NCI-H2171 treated with DMSO at 0.1 percent for 48 hours (cell line): ENCODE data around the gene ANG.
"Not testable (repeated sequence)": the region's sequence is repeated elsewhere in the genome, so short reads cannot be mapped to it uniquely, and the experiment has no call there.

Experiments used
- DNase-seq: peaks from one replicate; lab custom pipeline; 2025; lab: John Stamatoyannopoulos, UW

Gene ANG

DNA sequence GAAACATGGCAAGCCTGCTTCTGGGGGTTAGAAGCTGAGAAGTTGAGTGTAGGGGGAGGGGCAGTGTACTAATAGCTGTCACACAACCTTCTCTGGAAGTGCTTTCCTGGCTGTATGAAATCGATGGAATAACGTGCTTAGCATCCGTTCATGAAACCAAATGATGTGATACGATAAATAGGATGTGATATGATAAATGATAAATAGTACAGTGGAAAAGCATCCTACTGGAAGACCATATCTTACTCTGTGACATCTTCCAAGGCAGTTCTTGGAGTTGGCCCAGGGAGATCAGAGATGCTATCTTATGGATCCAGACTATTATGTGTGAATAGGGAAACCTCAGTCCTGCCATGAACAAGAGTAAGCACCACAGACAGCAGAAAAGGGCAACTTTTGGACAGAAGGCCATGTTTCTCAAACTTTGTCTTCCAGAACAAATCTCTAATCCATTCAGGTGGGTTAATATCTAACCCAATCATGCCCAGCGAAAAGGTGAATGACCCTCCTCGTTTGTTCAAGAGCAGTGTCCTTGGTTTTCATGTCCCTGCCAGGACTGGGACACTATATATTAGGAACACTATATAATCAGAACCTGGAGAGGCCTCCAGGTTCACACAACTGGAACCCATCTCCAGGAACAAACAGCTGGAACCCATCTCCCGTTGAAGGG, at the start of gene ANG:
TSS of gene ANG (plus strand) at position 598 of the 673 bp plus-strand sequence. CDS start 4,801 bp downstream, outside the sequence.
- DNase-seq, result no peak

DNA sequence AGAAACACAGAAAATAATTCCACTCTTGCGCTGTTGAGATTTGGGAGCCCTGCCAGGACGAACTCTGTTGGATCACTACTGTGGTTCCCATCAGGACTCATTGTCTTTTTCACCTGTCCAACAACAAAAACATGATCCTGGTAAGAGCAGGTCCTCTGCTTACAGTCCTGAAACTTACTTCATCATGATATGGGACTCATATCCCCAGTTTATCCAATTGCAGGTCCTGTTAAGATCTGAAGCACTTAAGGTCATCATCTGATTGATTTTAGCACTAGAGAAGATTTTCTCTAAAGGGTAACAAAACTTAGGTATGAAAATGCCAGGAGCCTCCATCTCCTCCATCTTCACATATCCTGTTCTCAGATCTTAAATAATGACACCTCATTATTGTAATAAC, 47.0 kb upstream of the ANG start, which contains the start of gene OR6S1:
TSS of gene OR6S1 (minus strand) at position 101 of the 400 bp plus-strand sequence. CDS start at position 101, 0 bp downstream.
- DNase-seq, result no peak

DNA sequence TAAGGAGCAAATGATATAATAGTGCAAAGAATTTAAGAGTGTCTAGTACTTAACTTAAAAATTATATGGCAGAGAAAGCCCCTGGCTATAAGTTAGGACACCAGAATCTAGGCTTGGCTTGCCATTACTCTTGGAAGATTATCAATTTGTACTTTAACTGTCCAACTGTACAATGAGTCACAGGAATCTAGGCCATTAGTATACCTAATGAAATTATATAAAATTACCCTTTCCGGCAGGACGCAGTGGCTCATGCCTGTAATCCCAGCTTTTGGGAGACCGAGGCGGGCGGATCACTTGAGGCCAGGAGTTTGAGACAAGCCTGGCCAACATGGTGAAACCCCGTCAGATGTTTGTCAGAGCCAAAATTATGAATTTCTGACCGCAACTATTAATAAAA, 46.4 kb upstream of the ANG start:
- no peak for DNase-seq

DNA sequence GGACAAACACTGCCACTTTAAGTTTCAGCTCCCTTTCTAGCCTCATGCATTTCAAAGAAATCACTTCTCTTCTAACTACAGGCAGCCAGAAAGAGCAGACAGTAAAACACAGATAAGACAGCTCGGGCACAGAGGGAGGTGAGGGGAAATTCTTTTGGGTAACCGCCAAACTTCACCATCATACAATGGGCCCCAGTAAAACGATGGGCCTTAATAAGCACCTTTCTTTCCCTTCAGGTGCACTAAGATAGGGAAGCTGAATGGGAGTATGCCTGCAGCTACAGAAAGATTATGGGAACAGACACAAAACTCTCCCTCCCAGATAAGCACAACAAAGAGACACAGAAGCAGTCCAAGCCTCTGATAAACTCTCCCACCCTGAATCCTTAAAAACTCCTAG, 45.8 kb upstream of the ANG start:
- not testable (repeated sequence) for DNase-seq

DNA sequence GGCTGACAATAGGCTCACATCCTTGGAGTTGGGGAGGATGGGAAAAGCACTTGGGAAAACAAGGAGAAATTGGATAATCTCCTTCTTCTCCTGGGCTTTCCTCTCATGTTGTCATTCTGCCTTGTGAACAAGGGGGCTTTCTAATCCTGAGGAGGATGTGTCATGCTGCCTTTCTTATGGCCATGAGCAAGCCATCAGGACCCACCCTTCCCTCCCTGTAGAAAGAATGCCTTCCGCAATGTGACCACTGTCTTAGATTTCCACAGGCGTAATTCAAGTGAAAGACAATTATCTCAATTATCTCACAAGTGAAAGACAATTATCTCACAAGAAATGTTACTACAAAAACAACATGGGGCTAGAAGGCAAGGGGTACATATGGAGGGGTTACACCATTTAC, 44.0 kb upstream of the ANG start:
- DNase-seq, result no peak

DNA sequence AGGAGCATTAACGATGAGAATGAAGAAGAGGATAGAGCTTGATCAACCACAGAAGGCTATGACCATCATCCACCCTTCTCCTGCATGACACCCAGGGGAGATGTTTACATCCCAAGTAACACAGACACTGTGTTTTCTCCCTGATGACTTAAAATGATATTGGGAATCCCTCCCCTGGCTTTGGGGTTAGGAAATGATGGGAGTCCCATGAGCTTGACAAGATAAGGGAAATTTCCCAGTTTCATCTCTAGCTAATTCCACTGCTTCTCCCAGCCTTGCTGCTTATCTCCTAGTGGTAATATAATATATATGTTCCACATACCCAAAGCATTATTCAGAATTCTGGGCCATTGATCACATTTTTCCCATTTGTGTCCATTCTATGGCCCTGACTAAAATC, 43.1 kb upstream of the ANG start:
- no peak for DNase-seq

DNA sequence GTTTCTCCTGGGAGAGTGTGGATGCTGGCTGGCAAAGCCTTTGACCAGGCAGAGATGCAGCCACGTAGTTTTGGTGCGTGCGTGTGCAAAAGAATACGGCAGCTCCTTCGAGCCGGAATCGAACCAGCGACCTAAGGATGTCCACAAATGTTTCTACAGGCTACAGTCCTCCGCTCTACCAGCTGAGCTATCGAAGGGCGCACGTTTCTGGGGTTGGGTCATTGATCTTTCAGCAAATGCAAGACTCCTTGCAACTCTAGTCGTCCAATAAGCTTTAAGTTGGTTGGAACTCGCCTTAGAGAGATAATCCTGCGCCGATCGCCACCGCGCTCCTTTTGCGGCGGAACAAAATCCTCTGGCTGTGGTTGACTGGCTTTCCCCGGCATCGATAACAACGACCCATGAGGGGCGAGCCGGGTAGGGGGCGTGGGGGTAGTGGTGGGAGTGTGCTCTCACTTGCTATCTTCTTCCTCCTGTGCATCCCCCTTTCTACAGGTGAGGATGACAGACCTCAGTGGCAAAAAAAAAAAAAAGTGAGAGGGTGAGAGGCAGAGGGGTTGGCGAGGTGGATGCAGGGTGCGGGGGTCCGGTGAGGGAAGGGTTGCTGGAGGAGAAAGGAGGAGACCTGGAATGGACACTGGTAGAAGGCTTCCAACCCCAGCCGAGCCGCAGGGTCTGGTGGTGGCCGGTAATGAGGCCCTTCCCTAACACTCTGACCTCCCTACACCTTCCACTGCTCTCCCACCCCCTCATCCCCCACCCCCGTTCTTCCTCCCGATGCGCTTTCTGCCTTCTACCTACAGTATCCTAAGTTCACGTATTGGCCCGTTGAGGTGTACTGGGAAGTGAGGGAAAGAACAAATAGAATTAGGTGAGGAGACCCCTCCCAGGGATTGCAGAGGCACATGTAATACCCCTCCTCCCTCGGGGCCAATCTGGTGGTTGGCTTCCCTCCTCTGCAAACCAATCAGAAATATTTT, 35.3 kb upstream of the ANG start:
- no peak for DNase-seq

DNA sequence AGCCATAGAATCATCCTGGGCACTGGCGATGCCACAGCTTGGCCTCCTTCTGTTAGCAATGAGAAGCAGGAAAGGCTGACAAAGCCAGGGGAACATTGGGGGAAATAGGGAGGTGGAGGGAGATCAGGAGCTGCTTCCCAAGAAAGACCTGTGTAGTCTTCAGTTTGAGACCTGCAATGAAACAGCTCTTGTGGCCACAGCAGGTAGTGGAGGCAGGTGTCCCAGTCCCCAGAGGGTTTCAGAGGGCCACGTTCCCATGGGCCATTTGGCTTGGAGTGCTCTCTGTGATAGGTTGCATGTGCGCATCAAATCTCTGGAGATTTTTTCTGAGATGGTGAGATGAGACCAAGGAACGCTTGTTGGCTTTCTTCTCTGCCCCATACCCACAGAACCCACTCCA, 32.7 kb upstream of the ANG start:
- no peak for DNase-seq

DNA sequence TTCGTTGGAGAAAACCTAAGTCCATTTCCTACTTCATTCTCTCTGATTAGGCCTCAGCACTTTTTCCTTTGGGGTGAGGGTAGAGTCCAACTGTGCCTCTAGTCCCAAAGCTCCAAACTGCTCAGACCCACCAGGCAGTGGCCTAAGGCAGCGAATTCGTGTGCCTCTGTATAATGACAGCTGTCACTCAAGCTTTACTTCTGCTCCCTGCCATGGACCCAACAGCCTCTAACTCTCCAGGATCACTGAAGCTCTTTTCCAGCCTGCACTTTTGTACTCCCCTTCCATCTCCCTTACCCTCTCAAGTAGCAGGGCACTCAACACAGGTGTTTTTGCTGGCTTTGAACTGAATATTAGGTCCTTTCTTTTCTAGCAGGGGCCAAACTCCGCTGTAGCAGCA, 32.3 kb upstream of the ANG start:
- DNase-seq, result no peak

DNA sequence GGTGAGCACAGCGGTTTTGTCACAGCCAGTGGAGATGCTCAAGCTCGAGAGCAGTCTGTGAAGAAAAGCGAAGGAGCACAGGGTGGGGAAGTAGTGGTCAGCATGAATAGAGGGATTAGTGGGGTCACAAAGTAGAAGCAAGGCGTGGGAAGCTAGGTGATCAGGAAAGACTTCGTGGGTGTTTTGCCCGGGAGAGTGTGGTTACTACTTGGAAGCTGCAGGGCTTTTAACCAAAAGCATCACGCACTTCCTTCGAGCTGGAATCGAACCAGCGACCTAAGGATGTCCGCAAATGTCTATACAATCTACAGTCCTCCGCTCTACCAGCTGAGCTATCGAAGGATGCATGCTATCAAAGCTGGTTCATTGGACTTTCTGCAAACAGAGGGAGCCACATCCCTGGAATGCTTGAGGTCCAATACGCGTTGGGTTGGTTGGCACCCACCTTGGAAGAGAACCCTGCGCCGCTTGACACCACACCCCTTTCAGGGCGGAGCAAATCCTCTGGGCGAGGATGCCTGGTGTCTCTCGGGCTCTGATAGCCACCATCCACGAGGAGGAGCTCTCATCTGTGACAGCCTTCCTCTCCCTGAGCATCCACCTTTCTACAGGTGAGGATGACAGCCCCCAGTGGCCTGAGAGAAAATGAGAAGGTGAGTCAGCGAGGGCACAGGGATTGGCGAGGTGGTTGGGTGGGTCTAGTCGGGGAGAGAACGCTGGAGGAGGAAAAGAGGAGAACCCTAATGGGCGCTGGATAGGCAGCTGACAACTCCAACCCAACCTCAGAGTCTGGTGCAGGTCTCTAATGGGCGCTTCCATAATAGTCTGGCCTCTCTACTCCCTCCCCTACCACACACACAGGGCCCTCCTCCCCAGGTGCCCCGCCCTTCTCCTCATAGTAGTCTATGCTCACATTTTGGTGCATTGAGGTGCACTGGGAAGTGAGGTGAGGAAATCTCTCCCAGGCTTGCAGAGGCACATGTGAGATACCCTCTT, 31.1 kb upstream of the ANG start:
- DNase-seq, result no peak

DNA sequence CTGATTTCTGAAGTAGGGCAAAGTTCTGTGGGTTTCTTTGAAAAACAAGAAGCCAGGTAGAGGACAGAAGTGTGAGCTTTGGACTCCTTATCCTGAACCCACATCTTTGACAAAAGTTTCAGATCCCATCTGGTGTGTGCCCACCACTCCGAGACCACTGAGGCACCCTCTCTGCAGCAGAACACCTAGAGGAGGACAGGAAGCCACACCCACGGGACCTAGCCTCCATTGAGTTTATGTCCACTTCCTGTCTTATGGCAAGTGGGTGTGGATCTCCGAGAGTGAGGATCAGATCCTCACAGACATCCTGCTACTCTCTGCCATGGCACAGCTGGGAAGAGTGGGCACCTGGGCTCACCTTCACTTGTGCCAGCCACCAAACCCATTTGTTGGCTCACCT, 30.3 kb upstream of the ANG start:
- no peak for DNase-seq

DNA sequence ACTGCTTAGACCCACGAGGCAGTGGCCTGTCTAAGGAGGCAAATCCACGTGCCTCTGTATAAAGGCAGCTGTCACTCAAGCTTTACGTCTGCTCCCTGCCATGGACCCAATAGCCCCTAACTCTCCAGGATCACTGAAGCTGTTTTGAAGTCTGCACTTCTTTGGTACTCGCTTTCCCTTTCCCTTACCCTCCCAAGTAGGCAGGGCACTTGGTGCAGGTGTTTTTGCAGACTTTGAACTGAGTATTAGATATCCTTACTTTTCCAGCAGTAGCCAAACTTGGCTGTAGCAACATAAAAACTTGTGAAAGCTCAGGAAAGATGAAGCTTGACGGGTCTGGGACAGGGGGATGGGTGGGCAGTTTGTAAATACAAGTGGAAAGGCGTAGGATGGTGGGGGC, 29.2 kb upstream of the ANG start:
- DNase-seq, result no peak

DNA sequence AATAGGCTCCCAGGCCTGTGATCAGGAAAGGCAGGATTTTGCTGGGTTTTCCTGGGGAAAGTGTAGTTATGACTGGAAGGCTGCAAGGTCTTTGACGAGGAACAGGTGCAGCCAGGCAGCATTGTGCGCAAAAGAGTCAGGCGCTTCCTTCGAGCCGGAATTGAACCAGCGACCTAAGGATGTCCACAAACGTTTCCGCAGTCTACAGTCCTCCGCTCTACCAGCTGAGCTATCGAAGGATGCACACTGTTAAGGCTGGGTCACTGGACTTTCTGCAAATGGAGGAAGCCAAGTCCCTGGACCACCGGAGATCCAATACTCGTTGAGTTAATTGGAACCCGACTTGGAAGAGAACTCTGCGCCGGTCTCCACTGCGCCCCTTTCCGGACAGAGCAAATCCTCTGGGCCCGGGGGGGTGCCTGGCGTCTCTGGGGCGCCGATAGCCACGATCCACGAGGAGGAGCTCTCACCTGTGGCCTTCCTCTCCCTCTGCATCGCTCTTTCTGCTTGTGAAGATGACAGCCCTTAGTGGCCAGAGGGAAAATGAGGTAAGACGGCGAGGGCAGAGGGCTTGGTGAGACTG, 28.7 kb upstream of the ANG start:
- DNase-seq, result no peak

DNA sequence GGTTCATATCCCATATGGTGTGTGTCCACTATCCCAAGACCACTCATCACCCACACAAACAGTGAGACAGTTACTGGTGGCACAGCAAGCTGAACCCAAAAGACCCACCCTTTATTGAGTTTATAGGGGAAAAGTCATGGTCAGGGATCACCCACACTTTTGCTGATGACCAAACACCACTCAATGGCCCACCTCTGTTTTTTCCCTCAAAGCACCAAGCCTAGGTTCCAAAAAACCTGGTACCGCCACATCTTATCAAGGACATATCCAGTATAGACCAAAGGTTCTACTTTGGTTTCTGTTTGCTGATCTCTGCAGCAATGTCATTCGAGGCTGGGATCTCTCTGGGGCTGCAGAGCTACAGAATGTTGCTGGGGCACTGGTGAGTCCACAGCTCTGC, 27.4 kb upstream of the ANG start:
- no peak for DNase-seq

DNA sequence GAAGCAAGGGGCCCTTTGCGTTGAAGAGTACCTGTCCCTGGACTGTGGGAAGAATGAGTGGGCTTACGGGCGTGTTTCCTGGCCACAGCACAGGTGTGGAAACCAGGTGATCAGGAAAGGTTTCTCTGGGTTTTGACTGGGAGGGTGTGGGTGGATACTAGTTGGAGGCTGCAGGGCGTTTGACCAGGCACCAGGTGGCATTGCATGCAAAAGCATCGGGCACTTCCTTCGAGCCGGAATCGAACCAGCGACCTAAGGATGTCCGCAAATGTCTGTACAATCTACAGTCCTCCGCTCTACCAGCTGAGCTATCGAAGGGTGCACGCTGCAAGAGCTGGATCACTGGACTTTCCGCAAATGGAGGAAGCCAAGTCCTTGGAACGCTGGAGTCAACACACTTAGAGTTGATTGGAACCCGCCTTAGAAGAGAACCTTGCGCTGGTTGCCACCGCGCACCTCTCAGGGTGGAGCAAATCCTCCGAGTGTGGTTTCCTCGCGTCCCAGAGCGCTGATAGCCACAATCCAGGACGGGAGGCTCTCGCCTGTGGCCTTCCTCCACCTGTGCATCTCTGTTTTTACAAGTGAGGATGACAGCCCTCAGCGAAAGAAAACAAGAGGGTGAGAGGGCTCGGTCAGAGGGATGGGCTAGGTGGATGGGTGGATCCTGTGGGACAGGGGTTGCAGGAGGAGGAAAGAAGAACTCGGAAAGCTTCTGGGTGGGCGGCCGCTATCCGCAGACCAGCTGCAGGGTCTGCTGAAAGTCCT, 25.4 kb upstream of the ANG start:
- peak; percentile 31 for DNase-seq

DNA sequence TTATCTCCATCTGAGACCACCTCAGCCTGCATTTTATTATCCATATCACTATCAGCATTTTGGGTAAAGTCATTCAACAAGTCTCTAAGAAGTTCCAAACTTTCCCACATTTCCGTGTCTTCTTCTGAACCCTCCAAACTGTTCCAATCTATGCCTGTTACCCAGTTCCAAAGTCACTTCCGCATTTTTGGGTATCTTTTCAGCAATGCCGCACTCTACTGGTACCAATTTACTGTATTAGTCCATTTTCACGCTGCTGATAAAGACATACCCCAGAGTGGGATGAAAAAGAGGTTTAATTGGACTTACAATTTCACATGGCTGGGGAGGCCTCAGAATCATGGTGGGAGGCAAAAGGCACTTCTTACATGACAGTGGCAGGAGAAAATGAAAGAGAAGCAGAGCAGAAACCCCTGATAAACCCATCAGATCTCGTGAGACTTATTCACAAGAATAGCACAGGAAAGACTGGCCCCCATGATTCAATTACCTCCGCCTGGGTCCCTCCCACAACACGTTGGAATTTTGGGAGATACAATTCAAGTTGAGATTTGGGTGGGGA, 22.1 kb upstream of the ANG start:
- DNase-seq, result not testable (repeated sequence)

DNA sequence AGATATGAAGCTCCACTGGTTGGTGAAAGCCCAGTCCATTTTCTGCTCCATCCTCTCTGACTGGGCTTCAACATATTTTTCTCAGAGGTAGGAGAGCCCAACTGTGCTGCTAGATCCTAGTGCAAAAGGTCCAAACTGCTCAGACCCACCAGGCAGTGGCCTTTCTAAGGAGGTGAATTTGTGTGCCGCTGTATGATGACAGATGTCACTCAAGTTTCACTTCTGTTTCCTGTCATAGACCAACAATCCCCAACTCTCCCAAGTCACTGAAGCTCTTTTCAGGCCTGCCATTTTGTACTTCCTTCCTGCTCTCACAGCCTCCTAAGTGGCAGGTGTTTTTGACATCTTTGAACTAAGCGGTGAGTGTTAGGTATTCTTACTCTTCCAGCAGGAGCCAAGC, 20.6 kb upstream of the ANG start:
- no peak for DNase-seq

DNA sequence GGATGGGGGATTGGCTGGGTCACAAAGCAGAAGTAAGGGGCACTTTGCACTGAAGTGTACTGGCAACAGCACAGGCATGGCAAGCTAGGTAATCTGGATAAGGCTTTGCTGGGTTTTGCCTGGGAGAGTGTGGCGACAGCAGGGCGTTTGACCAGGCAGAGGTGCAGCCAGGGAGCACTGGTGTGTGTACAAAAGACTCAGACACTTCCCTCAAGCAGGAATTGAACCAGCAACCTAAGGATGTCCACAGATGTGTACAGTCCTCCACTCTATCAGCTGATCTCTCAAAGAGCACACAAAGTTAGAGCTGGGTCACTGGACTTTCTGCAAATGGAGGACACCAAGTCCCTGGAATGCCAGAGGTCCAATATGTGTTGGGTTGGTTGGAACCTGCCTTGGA, 19.6 kb upstream of the ANG start:
- no peak for DNase-seq

DNA sequence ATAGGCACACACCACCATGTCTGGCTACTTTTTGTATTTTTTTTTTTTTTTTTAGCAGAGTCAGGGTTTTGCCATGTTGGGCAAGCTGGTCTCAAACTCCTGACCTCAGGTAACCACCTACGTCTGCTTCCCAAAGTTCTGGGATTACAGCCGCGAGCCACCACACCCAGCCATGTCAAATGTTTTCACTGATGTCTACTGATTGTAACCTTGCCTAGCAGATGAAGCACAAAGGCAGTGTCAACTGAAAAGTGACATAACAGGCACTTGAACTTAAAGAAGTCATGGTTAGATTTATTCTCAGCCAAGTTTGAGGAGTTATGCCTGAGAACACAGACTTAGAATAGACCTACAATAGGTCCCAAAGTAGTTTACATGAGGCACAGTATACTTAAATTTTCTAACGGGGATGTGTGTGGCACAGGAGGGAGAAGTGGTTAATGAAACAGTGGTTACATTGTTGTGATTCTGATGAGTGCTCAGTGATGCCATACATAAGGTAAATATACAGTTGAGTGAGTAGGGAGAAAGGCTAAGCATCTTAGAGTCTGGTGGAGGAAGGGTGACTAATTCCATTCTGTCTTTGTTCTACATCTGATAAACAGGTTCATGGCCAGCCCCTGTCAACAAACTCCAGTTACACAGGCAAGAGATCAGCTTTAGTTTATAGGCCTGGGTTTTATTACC, 16.8 kb upstream of the ANG start:
- DNase-seq, result no peak

DNA sequence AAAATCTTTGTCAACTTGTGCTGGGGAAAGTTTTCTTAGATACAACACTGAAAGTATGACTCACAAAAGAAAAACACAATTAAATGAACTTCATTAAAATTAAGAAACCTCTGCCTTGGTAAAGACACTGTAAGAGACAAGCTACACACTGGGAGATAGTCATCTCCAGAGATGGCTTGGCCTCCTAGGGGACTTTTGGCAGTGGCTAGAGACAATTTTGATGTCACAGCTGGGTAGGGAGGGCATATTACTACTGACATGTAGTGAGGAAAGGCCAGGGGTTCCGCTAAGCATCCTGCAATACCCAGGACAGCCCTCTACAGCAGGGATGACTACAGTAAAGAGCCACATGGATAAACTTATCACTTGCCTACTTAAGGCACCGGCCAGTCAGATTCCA, 12.9 kb upstream of the ANG start:
- no peak for DNase-seq
